Inflammatory macrophage (primary cell): Measurements from ENCODE around the gene SEC11A.
"Not testable (repeated sequence)": the region's sequence is repeated elsewhere in the genome, so short reads cannot be mapped to it uniquely, and the experiment has no call there.

Experiments used
- DNase-seq, 2 donors: peaks; one replicate each; pipeline ENCODE4 v3.0.0-alpha.2; 2020 to 2022

SEC11A gene

DNA sequence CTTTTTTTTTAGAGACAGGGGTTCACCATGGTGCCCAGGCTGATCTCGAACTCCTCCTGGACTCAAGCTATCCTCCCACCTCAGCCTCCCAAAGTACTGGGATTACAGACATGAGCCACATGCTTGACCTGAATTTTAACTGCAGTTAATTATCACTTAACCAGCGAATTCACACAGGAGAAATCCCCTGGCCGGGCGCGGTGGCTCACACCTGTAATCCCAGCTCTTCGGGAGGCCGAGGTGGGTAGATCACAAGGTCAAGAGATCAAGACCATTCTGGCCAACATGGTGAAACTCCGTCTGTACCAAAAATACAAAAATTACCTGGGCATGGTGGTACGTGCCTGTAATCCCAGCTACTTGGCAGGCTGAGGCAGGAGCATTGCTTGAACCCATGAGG is 74.1 kb downstream of the SEC11A start:
- DNase-seq, result not testable (repeated sequence)

DNA sequence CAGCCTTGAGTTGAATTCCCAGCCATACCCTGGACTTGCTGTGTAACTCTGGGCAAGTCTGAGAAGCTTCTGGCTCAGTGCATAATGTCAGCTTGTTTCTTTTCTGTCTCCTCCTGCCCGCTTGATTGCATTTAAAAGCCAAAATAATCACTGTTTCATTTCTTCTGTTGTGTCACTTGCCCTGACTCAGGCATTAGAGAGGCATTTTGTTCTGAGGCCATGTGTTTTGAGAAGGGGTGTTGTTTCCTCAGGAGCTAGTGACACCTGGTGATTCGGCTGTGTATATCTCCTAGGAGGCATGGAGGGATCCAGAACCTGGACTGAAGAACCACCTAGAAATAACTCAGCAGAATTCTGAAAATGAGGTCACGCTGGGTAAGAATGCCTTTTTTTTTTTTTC is 77.8 kb downstream of the SEC11A start:
- DNase-seq, result no peak

DNA sequence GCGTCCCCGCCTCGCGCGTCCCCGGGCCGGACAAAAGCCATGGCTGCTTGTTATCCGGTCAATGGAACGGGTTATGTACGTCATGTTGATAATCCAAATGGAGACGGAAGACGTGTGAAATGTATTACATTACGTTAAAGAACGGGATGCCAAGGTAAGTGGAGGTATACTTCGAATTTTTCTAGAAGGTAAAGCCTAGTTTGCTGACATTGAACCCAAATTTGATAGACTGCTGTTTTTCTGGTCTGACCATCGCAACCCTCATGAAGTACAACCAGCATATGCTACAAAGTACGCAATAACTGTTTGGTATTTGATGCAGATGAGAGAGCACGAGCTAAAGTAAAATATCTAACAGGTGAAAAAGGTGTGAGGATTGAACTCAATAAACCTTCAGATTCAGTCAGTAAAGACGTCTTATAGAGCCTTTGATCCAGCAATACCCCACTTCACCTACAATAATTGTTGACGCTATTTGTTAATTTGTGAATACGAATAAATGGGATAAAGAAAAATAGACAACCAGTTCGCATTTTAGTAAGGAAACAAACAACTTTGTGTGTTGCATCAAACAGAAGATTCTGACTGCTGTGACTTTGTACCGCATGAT is 81.6 kb downstream of the SEC11A start:
- no peak for DNase-seq

DNA sequence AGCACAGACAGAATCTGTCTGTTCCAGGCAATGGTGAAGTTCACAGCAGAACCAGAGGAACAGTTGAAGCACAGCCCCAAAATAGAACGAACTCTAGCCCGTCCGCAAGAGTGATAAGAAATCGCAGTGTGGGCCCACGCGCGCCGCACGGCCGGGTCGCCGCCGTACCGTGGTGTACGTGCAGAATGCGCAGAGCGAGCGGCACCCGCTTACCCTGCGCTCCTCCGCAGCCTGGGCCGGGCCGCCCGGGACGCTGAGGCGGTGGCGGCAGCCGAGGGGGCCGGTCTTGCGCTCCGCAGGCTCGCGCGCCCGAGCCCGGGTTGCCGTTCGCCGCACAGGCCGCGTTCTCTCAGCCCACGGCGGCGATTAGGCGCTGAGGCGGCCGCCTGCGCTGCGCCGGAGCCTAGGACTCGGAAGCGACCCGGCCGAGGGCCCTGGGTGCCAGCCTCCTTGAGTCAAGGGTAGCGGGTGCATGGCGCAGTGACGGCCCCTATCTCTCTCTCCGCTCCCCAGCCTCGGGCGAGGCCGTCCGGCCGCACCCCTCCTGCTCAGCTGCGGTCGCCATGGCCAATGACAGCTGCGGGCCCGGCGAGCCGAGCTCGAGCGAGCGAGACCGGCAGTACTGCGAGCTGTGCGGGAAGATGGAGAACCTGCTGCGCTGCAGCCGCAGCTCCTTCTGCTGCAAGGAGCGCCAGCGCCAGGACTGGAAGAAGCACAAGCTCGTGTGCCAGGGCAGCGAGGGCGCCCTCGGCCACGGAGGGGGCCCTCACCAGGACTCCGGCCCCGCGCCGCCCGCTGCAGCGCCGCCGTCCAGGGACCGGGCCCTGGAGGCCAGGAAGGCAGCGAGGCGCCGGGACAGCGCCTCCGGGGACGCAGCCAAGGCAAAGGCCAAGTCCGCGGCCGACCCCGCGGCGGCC is 82.4 kb downstream of the SEC11A start:
- DNase-seq, result peak; percentile 46 to 70

DNA sequence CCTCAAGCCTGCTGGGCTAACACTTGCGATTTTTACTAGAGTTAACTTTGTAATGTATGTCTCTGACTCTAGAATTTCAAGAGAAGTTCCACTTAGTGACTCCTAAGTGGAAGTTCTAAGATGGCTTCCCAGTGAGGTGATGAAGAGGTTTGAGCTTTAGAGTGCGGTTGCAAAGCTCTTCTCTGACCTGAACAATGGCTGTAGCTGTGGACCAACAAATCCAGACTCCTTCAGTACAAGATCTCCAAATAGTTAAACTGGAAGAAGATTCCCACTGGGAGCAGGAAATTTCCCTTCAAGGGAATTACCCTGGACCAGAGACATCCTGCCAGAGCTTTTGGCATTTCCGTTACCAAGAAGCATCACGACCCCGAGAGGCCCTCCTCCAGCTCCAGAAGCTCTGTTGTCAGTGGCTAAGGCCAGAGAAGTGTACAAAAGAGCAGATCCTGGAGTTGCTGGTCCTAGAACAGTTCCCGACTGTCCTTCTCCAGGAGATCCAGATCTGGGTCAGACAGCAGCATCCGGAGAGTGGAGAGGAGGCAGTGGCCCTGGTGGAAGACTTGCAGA is 84.2 kb downstream of the SEC11A start:
- DNase-seq, result no peak

DNA sequence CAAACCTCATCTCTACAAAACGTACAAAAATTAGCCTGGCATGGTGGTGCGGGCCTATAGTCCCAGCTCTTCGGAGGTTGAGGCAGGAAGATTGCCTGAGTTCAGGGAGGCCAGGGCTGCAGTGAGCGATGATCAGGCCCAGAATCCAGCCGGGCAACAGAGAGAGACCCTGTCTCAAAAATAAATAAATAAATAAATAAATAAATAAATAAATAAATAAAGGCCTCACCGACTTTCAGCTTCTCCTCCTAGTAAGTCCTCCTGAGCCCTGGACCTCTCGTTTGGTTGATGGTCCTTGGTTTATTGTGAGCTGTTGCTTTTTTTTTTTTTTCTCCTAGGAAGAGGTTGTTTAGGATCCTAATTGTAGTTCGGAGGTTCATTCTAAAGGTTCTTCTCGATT is 86.9 kb downstream of the SEC11A start:
- DNase-seq, result no peak

DNA sequence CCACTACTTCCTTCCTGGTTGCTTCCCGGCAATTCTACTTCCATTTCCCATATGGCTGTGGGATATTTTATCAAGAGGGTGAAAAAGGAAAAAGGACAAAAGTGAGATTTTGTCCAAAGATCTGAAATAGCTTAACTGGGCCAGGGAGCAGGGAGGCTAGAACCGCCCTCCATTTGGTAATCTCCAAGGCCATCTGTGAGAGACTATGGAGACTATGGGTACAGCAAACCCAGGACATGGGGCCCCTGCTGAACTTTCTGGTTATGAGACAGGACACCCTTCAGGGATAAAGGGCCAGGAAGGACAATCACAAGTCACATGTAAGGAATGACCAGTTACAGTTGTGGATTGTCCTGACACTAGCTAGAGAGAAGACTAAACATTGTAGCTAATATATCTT is 90.8 kb downstream of the SEC11A start:
- no peak for DNase-seq

DNA sequence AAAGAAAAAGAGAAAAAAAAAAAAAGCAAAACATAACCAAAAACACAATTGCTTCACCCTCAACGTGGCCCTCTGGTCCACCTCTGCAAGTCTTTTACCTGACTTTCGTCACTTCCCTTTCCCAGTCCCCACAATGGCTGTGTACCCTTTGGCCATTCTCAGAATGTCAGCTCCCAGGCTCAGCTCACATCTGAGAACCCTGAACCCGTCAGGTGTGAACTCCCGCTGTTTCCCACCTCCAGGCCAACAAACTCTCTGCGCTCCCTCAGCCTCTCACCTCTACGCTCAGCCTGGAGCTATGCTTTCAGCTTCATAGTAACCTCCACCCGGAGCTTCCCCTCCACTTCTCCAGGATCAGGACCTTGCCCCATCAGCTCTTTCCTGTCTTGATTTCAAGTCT is 91.6 kb downstream of the SEC11A start:
- no peak for DNase-seq

DNA sequence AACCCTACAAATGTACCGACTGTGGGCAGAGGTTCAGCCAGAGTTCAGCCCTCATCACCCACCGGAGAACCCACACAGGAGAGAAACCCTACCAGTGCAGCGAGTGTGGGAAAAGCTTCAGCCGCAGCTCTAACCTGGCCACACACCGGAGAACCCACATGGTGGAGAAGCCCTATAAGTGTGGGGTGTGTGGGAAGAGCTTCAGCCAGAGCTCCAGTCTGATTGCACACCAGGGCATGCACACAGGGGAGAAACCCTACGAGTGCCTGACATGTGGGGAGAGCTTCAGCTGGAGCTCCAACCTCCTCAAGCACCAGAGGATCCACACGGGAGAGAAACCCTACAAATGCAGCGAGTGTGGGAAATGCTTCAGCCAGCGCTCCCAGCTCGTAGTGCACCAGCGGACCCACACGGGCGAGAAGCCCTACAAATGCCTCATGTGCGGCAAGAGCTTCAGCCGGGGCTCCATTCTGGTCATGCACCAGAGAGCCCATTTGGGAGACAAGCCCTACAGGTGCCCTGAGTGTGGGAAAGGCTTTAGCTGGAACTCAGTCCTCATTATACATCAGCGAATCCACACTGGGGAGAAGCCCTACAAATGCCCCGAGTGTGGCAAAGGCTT is 94.5 kb downstream of the SEC11A start:
- DNase-seq, result no peak

DNA sequence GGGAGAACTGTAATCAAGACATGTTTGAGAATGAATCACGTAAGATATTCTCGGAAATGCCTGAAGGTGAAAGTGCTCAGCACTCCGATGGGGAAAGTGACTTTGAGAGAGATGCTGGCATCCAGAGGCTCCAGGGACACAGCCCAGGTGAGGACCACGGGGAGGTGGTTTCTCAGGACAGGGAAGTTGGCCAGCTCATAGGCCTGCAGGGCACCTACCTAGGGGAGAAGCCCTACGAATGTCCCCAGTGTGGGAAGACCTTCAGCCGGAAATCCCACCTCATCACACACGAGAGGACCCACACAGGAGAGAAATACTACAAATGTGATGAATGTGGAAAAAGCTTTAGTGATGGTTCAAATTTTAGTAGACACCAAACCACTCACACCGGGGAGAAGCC is 95.3 kb downstream of the SEC11A start:
- DNase-seq, result no peak
